Keratinocyte (primary cell): Measurements from ENCODE around the gene SCT. TPM values are rescaled to one million over a fixed set of nuclear protein-coding genes. Genes with fewer than 3 reads are reported as not detected.

Experiments used
- DNase-seq: peaks from one replicate; pipeline ENCODE4 v3.0.0-alpha.2; 2011; ENCODE audit warnings: low read depth, missing footprints, low spot score
- FAIRE-seq: peaks from 2 replicates; lab custom pipeline; 2011; peaks lifted over from hg19 to GRCh38; lab: Jason Lieb, UNC
- H2AFZ ChIP-seq: 2 replicates; pipeline ENCODE4 v1.6.0; 2012; ENCODE audit warnings: low read length, control low read depth, inconsistent platforms; ENCODE audit not compliant: control insufficient read depth
- H3K27ac ChIP-seq: 2 replicates; pipeline ENCODE4 v1.5.1; 2011; ENCODE audit warnings: low read length; ENCODE audit not compliant: control insufficient read depth, insufficient read depth
- H3K27me3 ChIP-seq: 3 replicates; pipeline ENCODE4 v1.6.0; 2011; ENCODE audit warnings: low read length; ENCODE audit not compliant: control insufficient read depth, insufficient read depth; ENCODE audit errors: extremely low read depth
- H3K36me3 ChIP-seq, 2 experiments: 2 replicates in 1 of 2; 3 replicates in 1 of 2; pipeline ENCODE4 v1.5.1; 2011; ENCODE audit warnings: low read length in 2 of 2, mild to moderate bottlenecking in 1 of 2; ENCODE audit not compliant: control insufficient read depth in 2 of 2, insufficient read depth in 2 of 2; ENCODE audit errors: extremely low read depth in 1 of 2
- H3K4me1 ChIP-seq: 3 replicates; pipeline ENCODE4 v1.5.1; 2011; ENCODE audit warnings: low read length; ENCODE audit not compliant: control insufficient read depth, insufficient read depth; ENCODE audit errors: extremely low read depth
- H3K4me2 ChIP-seq: 3 replicates; pipeline ENCODE4 v1.6.0; 2011; ENCODE audit warnings: low read depth, low read length; ENCODE audit not compliant: control insufficient read depth, insufficient read depth; ENCODE audit errors: extremely low read depth
- H3K4me3 ChIP-seq, 3 experiments: fragments of 200-600 bp in 1 of 3; sonication (generic) in 1 of 3; 2 replicates in 2 of 3; 3 replicates in 1 of 3; pipeline ENCODE4 v1.5.1; 2011 to 2016; ENCODE audit warnings: low read length in 3 of 3, mild to moderate bottlenecking in 3 of 3, control low read depth in 2 of 3, inconsistent platforms in 1 of 3, low read depth in 1 of 3, mixed read lengths in 1 of 3, mixed run types in 1 of 3, moderate library complexity in 1 of 3; ENCODE audit not compliant: control insufficient read depth in 2 of 3, insufficient read depth in 2 of 3; ENCODE audit errors: extremely low read depth in 1 of 3
- H3K79me2 ChIP-seq: 2 replicates; pipeline ENCODE4 v1.6.0; 2012; ENCODE audit warnings: low read length; ENCODE audit not compliant: control insufficient read depth, insufficient read depth
- H3K9ac ChIP-seq: 3 replicates; pipeline ENCODE4 v1.6.0; 2011; ENCODE audit warnings: low read length; ENCODE audit not compliant: control insufficient read depth, insufficient read depth; ENCODE audit errors: extremely low read depth
- H3K9me1 ChIP-seq: 3 replicates; pipeline ENCODE4 v1.6.0; 2011; ENCODE audit warnings: low read length; ENCODE audit not compliant: control insufficient read depth, insufficient read depth; ENCODE audit errors: extremely low read depth
- H3K9me3 ChIP-seq: 2 replicates; pipeline ENCODE4 v1.5.1; 2012; ENCODE audit warnings: low read depth, low read length; ENCODE audit not compliant: control insufficient read depth
- H4K20me1 ChIP-seq: 3 replicates; pipeline ENCODE4 v1.6.0; 2011; ENCODE audit warnings: low read length; ENCODE audit not compliant: control insufficient read depth, insufficient read depth; ENCODE audit errors: extremely low read depth
- CTCF ChIP-seq, 3 experiments: IDR thresholded peaks in 1 of 3; conservative IDR thresholded peaks in 1 of 3; optimal IDR thresholded peaks in 1 of 3; 2 replicates in 2 of 3; 3 replicates in 1 of 3; pipeline versions ENCODE3 to v1.5.1; 2011; ENCODE audit warnings: low read length in 3 of 3, mild to moderate bottlenecking in 3 of 3, moderate library complexity in 2 of 3, control low read depth in 1 of 3, inconsistent platforms in 1 of 3; ENCODE audit not compliant: insufficient read depth in 2 of 3; ENCODE audit errors: extremely low read depth in 1 of 3
- EZH2 ChIP-seq: IDR thresholded peaks from one replicate; pipeline ENCODE4 v1.6.1; 2012; ENCODE audit warnings: inconsistent platforms, mild to moderate bottlenecking, low read length, moderate library complexity
- dilution Hi-C: fragments of 300-500 bp; cut with MboI; formaldehyde crosslinking; loops from one replicate; pipeline ENCODE4 v1.7.0; 2020; ENCODE audit warnings: low sequenced_read_pairs; ENCODE audit not compliant: extremely low pct_ligation_motif_present
- polyA plus RNA-seq, 5 experiments: library from polyadenylated mRNA; depleted of rRNA in 3 of 5; stranded (reverse) in 3 of 5; stranded (forward) in 1 of 5; unstranded in 1 of 5; fragments of >200 nt; gene quantifications; 1 replicate in 1 of 5; 2 replicates in 3 of 5; 3 replicates in 1 of 5; pipeline versions ENCODE4 v1.2.1 to v1.2.3, GENCODE V29; 2011 to 2012; ENCODE audit warnings: missing spikeins in 2 of 5, low read depth in 1 of 5, low replicate concordance in 1 of 5

SCT gene
- polyA plus RNA-seq, 1 donor (not counting 4 experiments of a cell fraction or from before 2014, with no cell fraction given) = not detected

DNA sequence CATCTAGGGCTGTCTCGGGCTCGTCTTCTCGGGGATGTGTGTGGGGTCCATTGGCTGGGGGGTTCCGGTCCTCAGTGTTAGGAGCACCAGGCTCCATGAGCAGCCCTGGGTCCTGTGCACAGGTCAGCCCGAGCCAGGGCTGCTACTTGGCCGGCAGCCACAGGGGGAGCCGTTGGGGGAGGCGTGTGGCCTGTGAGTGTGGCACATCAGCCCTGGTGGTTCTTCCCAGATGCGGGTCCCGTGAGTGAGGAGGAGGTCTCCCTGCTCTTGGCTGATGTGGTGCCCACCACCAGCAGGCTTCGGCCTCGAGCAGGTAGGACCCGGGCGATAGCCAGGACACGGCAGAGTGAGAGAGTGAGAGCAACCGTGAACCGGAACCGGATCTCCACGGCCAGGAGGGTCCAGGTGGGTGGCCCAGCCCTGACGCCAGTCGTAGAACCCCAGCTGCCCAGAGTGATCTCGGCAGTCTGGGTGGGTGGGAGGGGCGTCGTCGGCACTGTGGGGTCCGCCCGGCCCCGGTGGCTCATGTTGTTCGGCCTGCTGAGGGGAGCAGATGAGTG lies 29.7 kb downstream of the SCT start:
- Histone ChIP-seq H3K4me3 (no peak overlapping the region), H3K4me1 (no peaks in the 10 kb centered on the region), H4K20me1 (no peaks in the 10 kb centered on the region), H3K27ac (no peak overlapping the region), H3K9me3 (no peaks in the 10 kb centered on the region), H2AFZ (no peak overlapping the region), H3K9ac (no peak overlapping the region), H3K36me3 (peaks cover 48 to 53% of the 10 kb centered on the region in 2 experiments), H3K4me2 (no peak overlapping the region), H3K9me1 (no peaks in the 10 kb centered on the region), H3K27me3 (no peaks in the 10 kb centered on the region), H3K79me2 (peaks cover 43% of the 10 kb centered on the region)
- DNase-seq (no peak), FAIRE-seq (no peak)
- dilution Hi-C loops = no loop called here
- TF ChIP-seq CTCF (optimal IDR thresholded peaks at IDR 0.05 in 1 of 3, IDR thresholded peaks at IDR 0.05 in 1 of 3, conservative IDR thresholded peaks at IDR 0.05 in 1 of 3; ENCODE audit: extremely low read depth in 1 of 3, insufficient read depth in 2 of 3, low read length in 3 of 3) (peak in 2 of 3 experiments; percentile 15 to 16), EZH2 (no peak)

GRCh38 chr11:596374-596773 lies 30.6 kb downstream of the SCT start:
- Histone ChIP-seq H3K9ac (no peak overlapping the region), H3K4me3 (no peak overlapping the region), H3K36me3 (peaks cover 46 to 53% of the 10 kb centered on the region in 2 experiments), H4K20me1 (no peaks in the 10 kb centered on the region), H3K4me2 (no peak overlapping the region), H3K9me3 (no peaks in the 10 kb centered on the region), H3K4me1 (no peaks in the 10 kb centered on the region), H3K27ac (no peak overlapping the region), H3K79me2 (peaks cover 42% of the 10 kb centered on the region), H3K27me3 (no peaks in the 10 kb centered on the region), H3K9me1 (no peaks in the 10 kb centered on the region), H2AFZ (no peak overlapping the region)
- DNase-seq (no peak), FAIRE-seq (no peak)
- dilution Hi-C loops = no loop called here
- TF ChIP-seq CTCF (optimal IDR thresholded peaks at IDR 0.05 in 1 of 3, IDR thresholded peaks at IDR 0.05 in 1 of 3, conservative IDR thresholded peaks at IDR 0.05 in 1 of 3; ENCODE audit: extremely low read depth in 1 of 3, insufficient read depth in 2 of 3, low read length in 3 of 3) (no peak), EZH2 (no peak)
